K562 (cell line): Measurements from ENCODE around the gene SLAMF8. TPM values are rescaled to one million over a fixed set of nuclear protein-coding genes. Genes with fewer than 3 reads are reported as not detected.

Experiments used
- ATAC-seq: fragments of 200-7000 bp; cut with Tn5 transposase; 3 replicates; pipeline ENCODE4 v1.9.1; 2020; ENCODE audit warnings: moderate library complexity
- BruUV-seq: library from RNA; stranded (reverse); fragments of 400-500 nt; replicated peaks from 2 replicates; lab custom pipeline; 2021; lab: Mats Ljungman, UMichigan
- CTCF ChIA-PET: fragments of 300-600 bp; formaldehyde crosslinking; extraction: SDS; loops from one replicate; lab custom pipeline; 2021; ENCODE audit warnings: low intra/inter-chr PET ratio; lab: Yijun Ruan, JAX
- POLR2A ChIA-PET: fragments of 300-600, 350-650 bp; sonication (Branson Sonifier 250); formaldehyde crosslinking; extraction: SDS; loops from one replicate; lab custom pipeline; 2021; ENCODE audit warnings: antibody characterized with exemption, inconsistent platforms; lab: Yijun Ruan, JAX
- DNase-seq, 4 experiments: peaks; one replicate each; pipeline versions ENCODE4 v3.0.0 to v3.0.0-alpha.2; 2011 to 2018; ENCODE audit warnings: low spot score in 3 of 4, mixed read lengths in 3 of 4; ENCODE audit errors: extremely low read depth in 1 of 4
- FAIRE-seq: peaks from 2 replicates; lab custom pipeline; 2011; peaks lifted over from hg19 to GRCh38; lab: Jason Lieb, UNC
- H2AFZ ChIP-seq: 2 replicates; pipeline ENCODE4 v1.6.0; 2011; ENCODE audit warnings: low read depth, low read length, control low read depth, inconsistent platforms
- H3K27ac ChIP-seq: fragments of 200-600 bp; 3 replicates; pipeline ENCODE4 v1.8.0; 2011; ENCODE audit warnings: low read depth, mild to moderate bottlenecking, control low read depth, inconsistent platforms, low read length, moderate library complexity, mixed read lengths; ENCODE audit errors: extremely low read depth
- H3K27me3 ChIP-seq, 2 experiments: fragments of 300-600 bp in 1 of 2; 2 replicates in 1 of 2; 3 replicates in 1 of 2; pipeline versions ENCODE4 v1.6.0 to v1.8.0; 2011; ENCODE audit warnings: inconsistent platforms in 2 of 2, low read length in 2 of 2, mild to moderate bottlenecking in 1 of 2, mixed read lengths in 1 of 2, moderate library complexity in 1 of 2; ENCODE audit not compliant: control insufficient read depth in 2 of 2, insufficient read depth in 2 of 2
- H3K36me3 ChIP-seq: fragments of 300-600 bp; 3 replicates; pipeline ENCODE4 v1.8.0; 2011; ENCODE audit warnings: mild to moderate bottlenecking, low read length, inconsistent platforms; ENCODE audit not compliant: control insufficient read depth, insufficient read depth
- H3K4me1 ChIP-seq, 2 experiments: fragments of 200-600 bp in 1 of 2; replicated peaks in 1 of 2; 2 replicates in 1 of 2; 3 replicates in 1 of 2; pipeline versions ENCODE4 v1.5.1 to v1.8.0; 2011; ENCODE audit warnings: inconsistent platforms in 2 of 2, low read length in 2 of 2, mild to moderate bottlenecking in 1 of 2, mixed read lengths in 1 of 2, moderate library complexity in 1 of 2; ENCODE audit not compliant: control insufficient read depth in 2 of 2, insufficient read depth in 2 of 2
- H3K4me2 ChIP-seq: 2 replicates; pipeline ENCODE4 v1.6.1; 2011; ENCODE audit warnings: low read length, control low read depth, inconsistent platforms, mixed read lengths; ENCODE audit not compliant: insufficient read depth
- H3K4me3 ChIP-seq: fragments of 200-600 bp; sonication (generic), shearing (Covaris generic); 2 replicates; pipeline ENCODE4 v1.5.1; 2016; ENCODE audit warnings: control low read depth, inconsistent platforms
- H3K79me2 ChIP-seq: fragments of 200-600 bp; 3 replicates; pipeline ENCODE4 v1.8.0; 2011; ENCODE audit warnings: low read length, inconsistent platforms; ENCODE audit not compliant: control insufficient read depth, insufficient read depth
- H3K9ac ChIP-seq, 2 experiments: 2 replicates each; pipeline versions ENCODE4 v1.6.0 to v1.6.1; 2011; ENCODE audit warnings: low read depth in 2 of 2, low read length in 2 of 2, control low read depth in 1 of 2, inconsistent platforms in 1 of 2, mild to moderate bottlenecking in 1 of 2, mixed read lengths in 1 of 2; ENCODE audit not compliant: insufficient read depth in 1 of 2
- H3K9me1 ChIP-seq: one replicate; pipeline ENCODE4 v1.6.0; 2011; ENCODE audit warnings: inconsistent platforms, mild to moderate bottlenecking, low read length, moderate library complexity; ENCODE audit not compliant: control insufficient read depth, insufficient read depth
- H3K9me3 ChIP-seq: replicated peaks from 2 replicates; pipeline ENCODE4 v1.5.1; 2011; ENCODE audit warnings: low read depth, low read length, inconsistent platforms; ENCODE audit not compliant: control insufficient read depth, insufficient read depth
- H4K20me1 ChIP-seq: replicated peaks from 2 replicates; pipeline ENCODE4 v1.6.1; 2011; ENCODE audit warnings: low read length, inconsistent platforms, mixed read lengths; ENCODE audit not compliant: control insufficient read depth, insufficient read depth
- C11orf30 ChIP-seq: fragments of 450-650 bp; IDR thresholded peaks from 2 replicates; pipeline ENCODE4 v1.6.1; 2016; ENCODE audit warnings: low read depth, mild to moderate bottlenecking
- CCAR2 ChIP-seq: fragments of 200-400 bp; formaldehyde crosslinking; IDR thresholded peaks from 2 replicates; pipeline ENCODE4 v1.6.1; 2017; ENCODE audit warnings: mild to moderate bottlenecking, low read depth, low read length
- DIDO1 ChIP-seq: fragments of 450-650 bp; IDR thresholded peaks from 2 replicates; pipeline ENCODE4 v1.6.1; 2016; ENCODE audit warnings: low read depth, missing biosample characterization, missing genetic modification characterization
- ETV6 ChIP-seq, 3 experiments: fragments of 150-350 bp in 1 of 3; sonication (generic) in 1 of 3; formaldehyde crosslinking in 1 of 3; IDR thresholded peaks; 2 replicates each; pipeline versions ENCODE4 v1.6.1 to v1.8.0; 2014 to 2022; ENCODE audit warnings: borderline replicate concordance in 2 of 3, low read depth in 2 of 3, antibody characterized with exemption in 1 of 3, low read length in 1 of 3, mild to moderate bottlenecking in 1 of 3, missing genetic modification reagents in 1 of 3
- JUND ChIP-seq, 2 experiments: IDR thresholded peaks; 2 replicates in 1 of 2; 3 replicates in 1 of 2; pipeline ENCODE4 v1.6.1; 2011; ENCODE audit warnings: borderline replicate concordance in 2 of 2, low read depth in 2 of 2, low read length in 2 of 2, improper control_type of control experiment in 1 of 2, missing biosample characterization in 1 of 2, missing genetic modification characterization in 1 of 2, missing genetic modification reagents in 1 of 2
- MAFK ChIP-seq: IDR thresholded peaks from 2 replicates; pipeline ENCODE4 v1.6.1; 2011; ENCODE audit warnings: low read length, improper control_type of control experiment
- RBBP5 ChIP-seq: fragments of 200-600 bp; sonication (generic); IDR thresholded peaks from 2 replicates; pipeline ENCODE4 v1.6.1; 2012; ENCODE audit warnings: borderline replicate concordance, mild to moderate bottlenecking, low read length, control low read depth, inconsistent platforms; ENCODE audit not compliant: insufficient read depth, poor library complexity, severe bottlenecking
- RNF2 ChIP-seq: sonication (generic); IDR thresholded peaks from 2 replicates; pipeline ENCODE4 v1.6.1; 2016
- SMARCE1 ChIP-seq: fragments of 450-650 bp; IDR thresholded peaks from 2 replicates; pipeline ENCODE4 v1.7.1; 2016; ENCODE audit warnings: mild to moderate bottlenecking
- TRIM24 ChIP-seq, 2 experiments: fragments of 450-650 bp; IDR thresholded peaks; 2 replicates each; pipeline ENCODE4 v1.6.1; 2016
- ZHX1 ChIP-seq: fragments of 150-350 bp; conservative IDR thresholded peaks from 2 replicates; pipeline ENCODE4 v1.6.1; 2014; ENCODE audit warnings: low read length
- ZNF165 ChIP-seq: fragments of 250-450 bp; sonication (Bioruptor Pico); IDR thresholded peaks from 2 replicates; pipeline ENCODE4 v1.4.0; 2020; ENCODE audit warnings: borderline replicate concordance
- ZNF436 ChIP-seq: fragments of 250-450, 450-650 bp; sonication (Bioruptor Pico); formaldehyde crosslinking; IDR thresholded peaks from 2 replicates; pipeline ENCODE4 v1.7.0; 2020; ENCODE audit warnings: mild to moderate bottlenecking
- WGBS: fragments of 100-300 bp; shearing (Covaris generic); methylation state at CpG from one replicate; pipeline ENCODE4 v1.1.6; 2016; ENCODE audit warnings: low coverage, mixed read lengths; ENCODE audit not compliant: insufficient coverage; ENCODE audit errors: missing lambda C conversion rate; 5-methylcytosine and 5-hydroxymethylcytosine counted together
- in situ Hi-C: fragments of 300-500 bp; cut with MboI; formaldehyde crosslinking; loops from 4 replicates; pipeline ENCODE4 v1.15.0; 2018; ENCODE audit warnings: inconsistent platforms, mixed read lengths
- intact Hi-C: fragments of 100-400 bp; cut with micrococcal nuclease; formaldehyde crosslinking; loops from 2 replicates; pipeline ENCODE4 v1.14.2; 2022
- polyA plus RNA-seq, 8 experiments: library from polyadenylated mRNA; depleted of rRNA in 4 of 8; stranded (reverse) in 5 of 8; unstranded in 3 of 8; fragments of >200 nt; fragmentation: Nextera tagmentation in 2 of 8; fragmentation: Illumina TruSeq in 1 of 8; extraction: Ambion mirVana in 2 of 8; extraction: Trizol in 1 of 8; gene quantifications; 2 replicates each; pipeline versions ENCODE4 v1.2.1 to v1.2.3, GENCODE V29; 2011 to 2014; ENCODE audit warnings: inconsistent platforms in 1 of 8, missing spikeins in 1 of 8
- total RNA-seq, 7 experiments: library from RNA; depleted of rRNA in 6 of 7; stranded (reverse); fragments of >200 nt in 6 of 7; fragmentation: Illumina TruSeq in 2 of 7; extraction: Trizol in 2 of 7; gene quantifications; 2 replicates each; pipeline versions ENCODE4 v1.2.1 to v1.2.3, GENCODE V29; 2011 to 2021; ENCODE audit warnings: low replicate concordance in 1 of 7
- TF ChIP-seq, protein P1 (sequence below): sonication (generic); formaldehyde crosslinking; IDR thresholded peaks from 2 replicates; pipeline ENCODE4 v1.8.0; 2022; ENCODE audit warnings: mild to moderate bottlenecking, missing genetic modification reagents
- TF ChIP-seq, protein P2 (sequence below): fragments of 250-450 bp; sonication (Bioruptor Pico); IDR thresholded peaks from 2 replicates; pipeline ENCODE4 v1.8.0; 2021; ENCODE audit warnings: moderate library complexity, mild to moderate bottlenecking, inconsistent platforms

The SLAMF8 gene
- total and polyA plus RNA-seq, 9 of the 15 experiments (the other 6 are each of a cell fraction or from before 2014, with no cell fraction given) = not detected

GRCh38 chr1:159869173-159869572 is 42.5 kb downstream of the SLAMF8 start:
- H3K4me1 ChIP-seq = peaks cover 13 to 15% of the 10 kb centered on the region in 2 experiments
- ATAC-seq = peak; percentile 70
- intact Hi-C loops (no loop called here), in situ Hi-C loops (no loop called here)
- H3K4me3 ChIP-seq = no peak overlapping the region
- CTCF ChIA-PET = no interaction called here
- H3K79me2 ChIP-seq = no peaks in the 10 kb centered on the region
- H3K9ac ChIP-seq = peak overlapping the region; percentile 15 to 79; a peak in 2 of 4 replicates
- H2AFZ ChIP-seq = peak overlapping the region; percentile 67
- no TSS peak for BruUV-seq
- peak; percentile 56 to 64 (median 60) for DNase-seq
- H4K20me1 ChIP-seq = no peaks in the 10 kb centered on the region; the same call in 1 of the 2 replicates
- POLR2A ChIA-PET = interaction anchor here (0.5 to 2.8 kb wide), 5 partner anchors 9 to 162 kb away, joined by 3 to 21 read pairs (median 3); no protein-coding TSS in a partner anchor
- H3K4me2 ChIP-seq = peak overlapping the region; percentile 43
- WGBS = 7% methylated on average over 4 of the region's 4 CpGs
- H3K27me3 ChIP-seq = peaks cover 2 to 21% of the 10 kb centered on the region in 2 experiments; a peak in 2 of 5 replicates
- H3K36me3 ChIP-seq = no peaks in the 10 kb centered on the region
- no peaks in the 10 kb centered on the region for H3K9me1 ChIP-seq
- no peak overlapping the region for H3K27ac ChIP-seq
- no peaks in the 10 kb centered on the region for H3K9me3 ChIP-seq
- peak; percentile 84 for FAIRE-seq
- TF ChIP-seq DIDO1 (tag) (no peak), JUND (IDR thresholded peaks at IDR 0.05; ENCODE audit: borderline replicate concordance, low read depth, low read length) (peak; percentile 31; the same call in 1 of the 2 replicates), JUND (tag; IDR thresholded peaks at IDR 0.05; ENCODE audit: borderline replicate concordance, low read depth, low read length) (peak; percentile 13; the same call in 1 of the 3 replicates), SMARCE1 (0 out of 2 replicates have a peak, but pooled peaks have one; percentile 10), RNF2 (no peak), CCAR2 (no peak), ZNF436 (CRISPR knock-in tag) (no peak), C11orf30 (peak; percentile 49), ZNF165 (CRISPR knock-in tag) (no peak), ZHX1 (no peak), MAFK (peak; percentile 40; the same call in 1 of the 2 replicates), TRIM24 (IDR thresholded peaks at IDR 0.05) (peak in 1 of 2 experiments; percentile 39; a peak in 1 of 4 replicates), ETV6 (IDR thresholded peaks at IDR 0.05; ENCODE audit: borderline replicate concordance in 1 of 2, low read depth in 2 of 2, low read length in 1 of 2) (no peak), ETV6 (CRISPR knock-in tag; IDR thresholded peaks at IDR 0.05; ENCODE audit: borderline replicate concordance) (no peak), RBBP5 (peak; percentile 28)
- TF ChIP-seq, protein P1, sequence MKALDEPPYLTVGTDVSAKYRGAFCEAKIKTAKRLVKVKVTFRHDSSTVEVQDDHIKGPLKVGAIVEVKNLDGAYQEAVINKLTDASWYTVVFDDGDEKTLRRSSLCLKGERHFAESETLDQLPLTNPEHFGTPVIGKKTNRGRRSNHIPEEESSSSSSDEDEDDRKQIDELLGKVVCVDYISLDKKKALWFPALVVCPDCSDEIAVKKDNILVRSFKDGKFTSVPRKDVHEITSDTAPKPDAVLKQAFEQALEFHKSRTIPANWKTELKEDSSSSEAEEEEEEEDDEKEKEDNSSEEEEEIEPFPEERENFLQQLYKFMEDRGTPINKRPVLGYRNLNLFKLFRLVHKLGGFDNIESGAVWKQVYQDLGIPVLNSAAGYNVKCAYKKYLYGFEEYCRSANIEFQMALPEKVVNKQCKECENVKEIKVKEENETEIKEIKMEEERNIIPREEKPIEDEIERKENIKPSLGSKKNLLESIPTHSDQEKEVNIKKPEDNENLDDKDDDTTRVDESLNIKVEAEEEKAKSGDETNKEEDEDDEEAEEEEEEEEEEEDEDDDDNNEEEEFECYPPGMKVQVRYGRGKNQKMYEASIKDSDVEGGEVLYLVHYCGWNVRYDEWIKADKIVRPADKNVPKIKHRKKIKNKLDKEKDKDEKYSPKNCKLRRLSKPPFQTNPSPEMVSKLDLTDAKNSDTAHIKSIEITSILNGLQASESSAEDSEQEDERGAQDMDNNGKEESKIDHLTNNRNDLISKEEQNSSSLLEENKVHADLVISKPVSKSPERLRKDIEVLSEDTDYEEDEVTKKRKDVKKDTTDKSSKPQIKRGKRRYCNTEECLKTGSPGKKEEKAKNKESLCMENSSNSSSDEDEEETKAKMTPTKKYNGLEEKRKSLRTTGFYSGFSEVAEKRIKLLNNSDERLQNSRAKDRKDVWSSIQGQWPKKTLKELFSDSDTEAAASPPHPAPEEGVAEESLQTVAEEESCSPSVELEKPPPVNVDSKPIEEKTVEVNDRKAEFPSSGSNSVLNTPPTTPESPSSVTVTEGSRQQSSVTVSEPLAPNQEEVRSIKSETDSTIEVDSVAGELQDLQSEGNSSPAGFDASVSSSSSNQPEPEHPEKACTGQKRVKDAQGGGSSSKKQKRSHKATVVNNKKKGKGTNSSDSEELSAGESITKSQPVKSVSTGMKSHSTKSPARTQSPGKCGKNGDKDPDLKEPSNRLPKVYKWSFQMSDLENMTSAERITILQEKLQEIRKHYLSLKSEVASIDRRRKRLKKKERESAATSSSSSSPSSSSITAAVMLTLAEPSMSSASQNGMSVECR (CRISPR knock-in tag) = no peak
- TF ChIP-seq, protein P2, sequence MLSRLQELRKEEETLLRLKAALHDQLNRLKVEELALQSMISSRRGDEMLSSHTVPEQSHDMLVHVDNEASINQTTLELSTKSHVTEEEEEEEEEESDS (CRISPR knock-in tag) = no peak
